NCI-H2227 (cell line): ENCODE results near the gene ATG5.
A peak's percentile ranks its signal among the peaks of the same experiment; 100 is the strongest.
"Not testable (repeated sequence)": the region's sequence is repeated elsewhere in the genome, so short reads cannot be mapped to it uniquely, and the experiment has no call there.

ENCODE experiments used
- DNase-seq: peaks from one replicate; lab custom pipeline; 2025; ENCODE audit not compliant: unreplicated experiment; lab: John Stamatoyannopoulos, UW

ATG5 gene

DNA sequence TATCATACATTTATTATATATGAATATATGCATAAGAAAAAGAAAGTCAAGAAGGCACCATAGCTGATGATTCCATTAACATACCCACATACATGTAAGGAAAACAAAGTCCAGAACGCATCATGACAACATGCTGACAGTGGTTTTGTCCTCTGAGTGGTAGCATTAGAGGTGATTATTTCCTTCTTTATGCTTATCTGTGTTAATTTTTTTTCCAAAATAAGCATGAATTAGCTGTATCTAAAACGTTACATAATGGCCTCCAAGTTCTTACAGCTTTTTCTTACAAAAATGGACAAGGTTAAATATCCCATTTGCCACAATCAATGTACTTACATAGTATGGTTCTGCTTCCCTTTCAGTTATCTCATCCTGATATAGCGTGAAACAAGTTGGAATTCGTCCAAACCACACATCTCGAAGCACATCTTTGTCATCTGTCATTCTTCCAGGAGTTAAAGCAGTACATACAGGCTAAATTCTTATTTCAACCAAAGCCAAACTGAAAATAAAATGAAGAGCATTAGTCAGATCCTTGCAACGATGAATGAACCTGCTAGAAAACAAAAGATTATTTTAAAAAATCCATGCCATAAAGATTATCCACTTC is 9.7 kb downstream of the ATG5 start:
- no peak for DNase-seq

DNA sequence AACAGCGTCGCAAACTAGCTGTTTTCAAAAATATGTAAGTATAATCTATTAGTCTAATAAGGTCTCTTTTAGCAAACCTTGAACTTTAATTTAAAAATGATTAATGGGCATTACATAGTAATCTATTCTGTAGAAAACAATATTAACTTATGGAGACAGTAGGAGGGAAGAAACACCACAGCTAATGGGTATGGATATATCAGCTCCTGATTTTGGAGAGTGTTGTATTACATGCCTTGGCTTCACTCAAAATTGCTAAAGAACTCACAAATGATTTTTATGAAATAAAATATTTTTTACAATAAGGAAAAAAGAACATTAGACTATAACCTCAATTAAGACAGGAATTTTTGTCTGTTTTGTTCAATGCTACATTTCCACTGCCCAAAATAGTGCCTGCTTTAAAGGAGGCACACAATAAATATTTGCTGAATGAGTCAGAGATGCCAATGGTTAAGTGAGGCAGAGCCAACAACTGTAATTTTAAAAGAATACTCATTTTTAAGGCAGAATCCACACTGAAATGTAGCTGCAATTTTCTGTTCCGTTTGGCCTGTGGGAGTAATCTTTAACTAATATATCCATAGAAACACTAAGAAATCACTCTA is 15.7 kb downstream of the ATG5 start:
- DNase-seq: no peak

DNA sequence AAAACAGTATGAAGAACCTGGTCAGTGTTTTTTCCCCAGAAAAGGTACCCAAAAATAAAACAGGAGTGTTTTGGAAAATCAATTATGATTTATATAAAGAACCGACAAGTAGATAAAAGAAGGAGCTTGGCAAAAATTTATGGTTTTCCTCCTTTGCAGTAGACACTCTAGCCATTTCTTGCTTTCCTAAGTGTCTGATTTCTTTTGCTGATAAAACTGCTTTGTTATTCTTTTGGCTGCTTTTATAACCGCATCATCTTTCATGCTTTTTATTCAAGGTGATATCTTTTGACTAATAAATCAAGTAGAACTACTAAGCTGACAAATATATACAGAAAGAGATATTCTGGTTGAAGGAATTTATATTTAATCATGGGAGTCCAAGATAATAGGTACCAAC is 16.6 kb downstream of the ATG5 start:
- no peak for DNase-seq

DNA sequence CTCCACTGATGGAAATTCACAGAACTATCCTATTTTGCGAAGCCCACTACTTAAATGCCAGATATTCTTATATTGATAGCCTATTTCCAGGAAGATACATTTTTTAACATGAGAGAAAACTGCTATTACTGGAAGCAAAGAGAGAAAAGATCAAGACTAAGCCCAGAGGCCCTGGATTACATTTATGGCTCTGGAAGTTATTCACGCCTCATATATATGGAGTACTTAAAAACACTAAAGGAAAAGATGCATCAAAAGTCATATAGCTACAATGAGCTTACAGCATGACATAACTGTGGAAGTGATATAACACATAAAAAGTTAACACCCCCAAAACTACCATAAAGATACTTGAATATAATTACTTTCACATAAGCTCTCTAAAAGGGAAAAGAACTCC is 19.8 kb downstream of the ATG5 start:
- no peak for DNase-seq

DNA sequence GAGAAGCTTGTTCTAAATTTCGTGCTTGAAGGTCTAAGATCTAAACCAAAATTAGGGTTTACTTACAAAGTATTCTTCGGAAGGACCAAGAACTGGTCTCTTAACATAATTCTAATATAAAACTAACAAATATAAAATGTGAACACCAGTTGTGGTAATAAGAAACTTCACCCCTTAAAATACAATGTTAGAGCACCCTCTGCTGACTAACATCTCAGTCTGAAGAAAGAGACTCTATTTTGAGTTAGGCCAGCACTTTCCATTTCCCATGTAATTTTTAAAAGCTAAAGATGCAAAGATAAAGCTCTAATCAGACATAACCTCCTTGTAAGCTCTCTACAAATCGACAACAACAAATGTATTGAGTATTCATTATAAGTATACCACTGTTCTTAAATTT is 24.6 kb downstream of the ATG5 start:
- DNase-seq: peak; percentile 21

DNA sequence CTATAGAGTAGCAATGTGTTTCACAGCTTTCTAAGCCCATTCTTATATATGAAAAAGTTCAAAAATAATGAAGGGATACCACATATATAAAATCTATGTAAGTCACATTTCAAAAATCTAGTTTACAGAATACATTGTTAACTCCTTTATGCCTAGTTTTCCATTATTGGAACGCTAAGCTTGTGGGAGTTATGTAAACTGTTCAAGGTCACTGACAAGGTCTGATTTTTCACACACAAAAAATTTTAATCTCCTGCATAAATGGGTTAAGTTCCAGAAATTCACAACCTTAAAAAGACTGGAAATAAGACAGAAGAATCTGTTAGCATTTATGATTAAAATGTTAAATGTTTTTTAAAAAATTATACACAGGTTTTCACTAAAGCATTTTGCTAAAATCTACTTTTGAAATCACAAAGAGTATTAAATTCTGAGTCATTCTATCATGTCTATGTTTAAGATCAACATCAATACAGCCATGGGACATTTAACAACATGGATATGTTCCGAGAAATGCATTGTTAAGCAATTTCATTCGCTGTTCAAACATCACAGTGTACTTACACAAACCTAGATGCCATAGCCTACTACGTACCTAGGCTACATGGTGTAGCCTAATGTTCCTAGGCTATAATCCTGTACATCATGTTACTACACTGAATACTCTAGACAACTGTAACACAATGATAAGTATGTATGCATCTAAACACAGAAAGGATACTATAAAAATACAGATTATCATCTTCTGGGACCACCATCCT is 25.4 kb downstream of the ATG5 start:
- no peak for DNase-seq

DNA sequence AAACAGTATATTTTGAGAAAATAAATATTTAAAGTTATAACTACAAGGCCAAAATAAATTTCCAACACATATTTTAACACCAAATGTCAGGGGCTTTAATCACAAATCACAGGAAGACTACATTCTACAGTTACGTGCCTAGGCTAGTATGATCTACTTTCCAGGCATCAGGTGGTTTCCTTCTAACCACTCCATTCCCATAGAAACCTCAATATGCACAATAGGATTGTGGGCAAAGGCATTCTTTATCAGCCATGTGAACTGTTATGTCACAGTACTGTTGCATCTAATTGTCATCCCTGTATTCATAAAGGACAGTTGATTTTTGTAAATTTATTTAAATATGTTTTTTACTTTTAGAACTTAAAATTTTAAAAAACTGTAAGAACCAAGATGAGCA is 32.4 kb downstream of the ATG5 start:
- DNase-seq: no peak

DNA sequence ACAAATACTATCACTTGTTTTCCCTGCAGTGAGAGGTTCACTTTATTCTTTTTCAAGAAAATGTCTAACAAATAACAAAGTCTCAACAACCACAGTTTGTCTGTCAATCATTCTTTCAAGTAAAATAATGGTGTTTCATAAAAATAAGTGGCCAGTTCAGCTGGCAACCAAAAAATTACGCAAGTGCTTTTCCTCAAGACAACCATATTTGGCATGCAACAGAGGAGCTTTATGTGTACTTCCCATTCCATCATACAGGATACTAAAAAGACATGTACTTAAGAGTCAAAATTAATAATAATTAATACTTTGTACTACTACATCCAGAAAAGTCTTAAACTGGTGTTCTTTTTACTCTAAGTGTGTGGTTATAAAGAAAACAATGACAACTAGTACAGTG is 34.6 kb downstream of the ATG5 start:
- no peak for DNase-seq

DNA sequence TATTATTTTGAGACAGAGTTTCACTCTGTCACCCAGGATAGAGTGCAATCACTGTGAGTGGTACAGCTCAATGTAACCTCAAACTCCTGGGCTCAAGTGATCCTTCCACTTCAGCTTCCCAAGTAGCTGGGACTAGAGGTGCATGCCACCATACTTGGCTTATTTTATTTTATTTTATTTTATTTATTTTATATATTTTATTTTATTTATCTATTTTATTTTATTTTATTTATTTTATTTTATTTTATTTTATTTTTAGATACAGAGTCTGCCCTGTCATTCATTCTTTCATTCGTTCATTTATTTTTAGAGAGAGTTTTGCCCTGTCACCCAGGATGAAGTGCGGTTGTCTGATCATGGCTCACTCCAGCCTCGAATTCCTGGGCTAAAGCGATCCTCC is 35.5 kb downstream of the ATG5 start:
- no peak for DNase-seq

DNA sequence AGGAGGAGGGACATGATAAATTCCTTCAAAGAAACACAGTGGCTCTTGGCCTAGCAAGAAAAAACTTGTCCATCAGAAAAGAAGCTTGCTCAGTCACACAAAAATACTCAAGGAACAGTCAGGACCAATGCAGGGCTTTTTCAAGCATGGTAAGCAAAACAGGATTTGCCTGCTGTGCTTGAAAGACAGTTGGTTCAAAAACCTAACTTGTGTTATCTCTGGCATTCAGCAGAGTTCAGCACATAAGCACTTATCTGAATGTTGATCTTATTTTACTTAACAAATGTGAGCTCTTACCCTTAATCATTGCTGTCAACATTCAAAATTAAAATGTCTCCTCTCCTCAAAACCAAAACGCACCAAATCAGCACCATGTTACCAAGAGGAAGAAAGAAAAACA is 38.3 kb downstream of the ATG5 start:
- no peak for DNase-seq

DNA sequence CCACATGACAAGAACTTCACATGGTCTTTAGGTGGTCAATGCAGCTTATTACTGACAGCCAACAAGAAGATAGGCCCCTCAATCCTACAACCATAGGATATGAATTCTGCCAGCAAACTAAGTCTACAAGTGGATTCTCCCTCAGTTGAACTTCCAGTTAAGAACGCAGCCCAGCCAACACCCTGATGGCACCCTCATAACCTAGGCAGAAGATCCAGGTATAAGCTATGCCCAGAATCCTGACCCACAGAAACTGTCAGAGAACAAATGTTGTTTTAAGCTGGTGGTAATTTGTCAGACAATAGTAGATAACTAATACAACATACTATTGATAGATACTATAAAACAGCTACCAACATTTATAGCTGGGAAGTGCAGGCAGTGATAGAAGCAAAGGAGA is 38.8 kb downstream of the ATG5 start:
- no peak for DNase-seq

DNA sequence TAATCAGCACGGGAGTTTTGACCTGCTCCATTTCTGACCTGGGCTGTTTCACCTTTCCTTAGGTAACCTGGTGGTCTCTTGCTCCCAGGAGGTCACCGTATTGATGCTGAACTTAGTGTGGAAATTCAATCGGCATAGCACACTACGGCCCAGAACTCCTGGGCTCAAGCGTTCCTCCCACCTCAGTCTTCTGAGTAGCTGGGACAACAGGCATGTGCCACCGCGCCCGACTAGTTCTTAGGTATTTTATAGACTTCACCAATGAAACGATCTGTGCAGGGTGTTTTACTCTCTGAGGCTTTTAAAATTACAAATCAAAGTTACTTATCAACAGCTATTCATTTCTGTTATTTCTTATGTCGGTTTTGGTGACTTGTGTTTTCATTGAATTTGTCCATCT is 42.1 kb downstream of the ATG5 start:
- no peak for DNase-seq

DNA sequence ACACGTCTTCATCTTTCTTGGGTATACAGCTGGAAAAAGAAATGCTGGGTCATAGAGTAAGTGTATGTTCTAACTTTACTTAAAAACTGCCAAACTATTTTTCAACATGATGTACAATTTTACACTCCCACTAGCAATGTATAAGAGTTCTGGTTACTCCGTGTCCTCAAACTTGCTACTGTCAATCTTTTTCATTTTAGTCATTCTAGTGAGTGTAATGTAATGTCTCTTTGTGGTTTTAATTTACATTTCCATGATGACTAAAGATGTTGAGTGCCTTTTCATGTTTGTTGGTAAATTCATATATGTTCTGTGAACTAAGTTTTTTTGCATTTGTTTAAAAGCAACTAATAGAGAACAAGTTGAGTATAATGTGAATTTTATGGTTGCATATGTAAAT is 43.9 kb downstream of the ATG5 start:
- DNase-seq: no peak

DNA sequence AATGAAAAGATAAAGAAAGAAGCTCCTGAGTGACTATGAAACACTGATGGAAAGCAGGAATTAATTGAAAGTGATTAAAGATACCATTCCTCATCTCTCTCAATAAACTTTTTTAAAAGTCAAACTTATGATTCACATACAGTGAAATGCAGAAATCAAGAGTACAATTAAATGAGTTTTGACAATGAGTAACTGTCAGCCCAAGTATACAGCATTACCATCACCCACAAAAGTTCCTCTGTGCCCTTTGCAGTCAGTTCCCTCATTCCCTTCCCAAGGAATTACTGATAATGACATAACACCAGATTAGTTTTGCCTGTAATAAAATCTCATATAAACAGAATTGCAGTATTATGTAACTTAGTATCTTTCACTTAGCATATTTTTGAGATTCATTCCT is 44.5 kb downstream of the ATG5 start:
- DNase-seq: no peak

DNA sequence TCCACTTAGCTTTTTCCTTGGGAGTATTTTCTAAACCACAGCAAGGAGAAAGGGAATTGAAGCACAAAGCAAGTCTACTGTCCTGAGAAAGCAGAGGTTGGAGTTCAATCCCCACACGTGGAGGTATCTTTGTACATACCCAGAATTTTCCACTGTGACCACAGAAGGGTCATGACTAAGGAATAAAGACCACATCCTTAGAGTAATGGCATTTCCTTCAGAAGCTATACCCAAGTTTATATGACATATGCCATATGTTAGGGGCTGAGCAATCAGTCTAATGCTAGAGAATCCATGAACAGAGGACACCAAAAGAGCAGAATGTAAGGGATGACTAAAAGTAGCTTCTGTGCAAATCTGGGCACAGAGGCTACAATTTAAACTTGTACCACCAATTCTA is 46.4 kb downstream of the ATG5 start:
- DNase-seq: no peak

DNA sequence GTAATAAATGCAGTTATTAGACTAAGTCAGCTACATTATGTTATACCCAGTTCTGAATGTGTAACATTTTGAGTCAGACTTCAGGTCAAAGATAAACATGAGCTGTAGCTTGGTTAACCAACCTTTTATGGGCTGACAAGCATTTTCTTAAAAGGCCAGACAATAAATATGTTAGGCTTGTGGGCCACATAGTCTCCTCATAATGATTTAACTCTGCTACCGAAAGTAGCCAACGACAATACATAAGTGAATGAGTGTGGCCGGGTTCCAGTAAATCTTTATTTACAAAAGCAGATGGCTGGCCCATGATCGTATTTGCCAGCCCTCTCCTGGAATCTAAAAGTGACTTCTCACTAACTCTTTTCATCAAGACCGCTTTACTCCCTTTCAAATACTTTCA is 49.9 kb downstream of the ATG5 start:
- no peak for DNase-seq

DNA sequence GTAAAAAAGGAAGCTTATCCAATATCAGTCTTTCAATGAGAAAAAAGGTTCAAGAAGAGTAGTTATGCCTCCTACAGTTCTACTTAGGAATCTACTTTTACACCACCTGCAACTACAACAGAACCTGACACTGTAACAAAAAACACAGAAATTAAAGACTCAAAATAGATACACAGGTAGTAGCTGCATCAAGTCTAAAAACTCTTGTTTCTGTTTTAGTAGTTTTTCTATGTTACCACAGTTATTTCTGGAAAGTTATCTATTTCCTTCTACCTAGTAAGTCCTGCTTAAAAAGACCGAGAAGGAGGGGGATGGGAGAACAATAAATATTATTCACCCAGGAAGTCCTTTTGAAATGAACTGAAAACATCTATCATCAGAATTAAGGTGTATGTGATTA is 52.5 kb downstream of the ATG5 start:
- DNase-seq: no peak

DNA sequence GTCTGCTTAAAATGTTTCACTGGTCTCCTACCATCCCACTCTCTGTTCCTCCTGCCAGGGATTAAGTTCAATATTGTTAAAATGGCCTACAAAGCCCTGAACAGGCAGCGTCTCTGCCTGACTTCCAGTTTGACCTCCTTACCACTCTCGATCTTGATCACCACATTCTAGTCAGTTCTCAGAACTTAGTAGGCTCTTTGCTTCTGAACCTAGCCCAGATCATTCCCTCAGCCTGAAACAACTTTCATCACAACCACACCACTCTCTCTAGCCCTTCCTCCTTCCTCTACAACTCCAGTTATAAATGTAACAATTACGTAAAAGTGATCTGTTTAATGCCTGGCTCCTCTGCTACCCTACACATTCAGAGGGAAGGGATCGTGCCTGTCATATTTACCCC is 53.3 kb downstream of the ATG5 start:
- DNase-seq: no peak

DNA sequence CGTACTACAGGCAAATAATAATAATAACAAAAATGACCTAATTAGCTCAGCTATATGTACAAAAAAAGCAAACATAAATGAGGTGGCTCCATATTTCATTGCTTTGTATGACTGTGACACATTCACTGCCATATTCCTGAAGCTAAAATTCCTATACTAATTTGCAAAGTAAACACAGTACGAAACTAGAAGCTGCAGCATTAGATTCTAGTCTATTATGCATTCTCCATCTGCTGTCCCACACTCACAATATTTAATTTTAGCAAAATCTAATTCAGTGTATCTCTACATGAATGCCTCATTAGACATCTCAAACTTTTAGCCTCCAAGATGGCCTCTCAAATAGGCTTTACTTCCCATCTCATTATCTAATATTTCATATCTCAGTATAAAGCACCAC is 55.1 kb downstream of the ATG5 start:
- no peak for DNase-seq

DNA sequence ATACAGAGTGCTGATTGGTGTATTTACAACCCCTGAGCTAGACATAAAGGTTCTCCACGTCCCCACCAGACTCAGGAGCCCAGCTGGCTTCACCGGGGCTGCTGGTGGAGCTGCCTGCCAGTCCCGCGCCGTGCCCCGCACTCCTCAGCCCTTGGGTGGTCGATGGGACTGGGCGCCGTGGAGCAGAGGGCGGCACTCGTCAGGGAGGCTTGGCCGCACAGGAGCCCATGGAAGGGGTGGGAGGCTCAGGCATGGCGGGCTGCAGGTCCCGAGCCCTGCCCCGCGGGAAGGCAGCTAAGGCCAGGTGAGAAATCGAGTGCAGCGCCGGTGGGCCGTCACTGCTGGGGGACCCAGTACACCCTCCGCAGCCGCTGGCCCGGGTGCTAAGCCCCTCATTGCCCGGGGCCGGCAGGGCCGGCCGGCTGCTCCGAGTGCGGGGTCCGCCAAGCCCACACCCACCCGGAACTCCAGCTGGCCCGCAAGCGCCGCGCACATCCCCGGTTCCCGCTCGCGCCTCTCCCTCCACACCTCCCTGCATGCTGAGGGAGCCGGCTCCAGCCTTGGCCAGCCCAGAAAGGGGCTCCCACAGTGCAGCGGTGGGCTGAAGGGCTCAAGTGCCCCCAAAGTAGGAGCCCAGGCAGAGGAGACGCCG is 56.2 kb downstream of the ATG5 start:
- not testable (repeated sequence) for DNase-seq

DNA sequence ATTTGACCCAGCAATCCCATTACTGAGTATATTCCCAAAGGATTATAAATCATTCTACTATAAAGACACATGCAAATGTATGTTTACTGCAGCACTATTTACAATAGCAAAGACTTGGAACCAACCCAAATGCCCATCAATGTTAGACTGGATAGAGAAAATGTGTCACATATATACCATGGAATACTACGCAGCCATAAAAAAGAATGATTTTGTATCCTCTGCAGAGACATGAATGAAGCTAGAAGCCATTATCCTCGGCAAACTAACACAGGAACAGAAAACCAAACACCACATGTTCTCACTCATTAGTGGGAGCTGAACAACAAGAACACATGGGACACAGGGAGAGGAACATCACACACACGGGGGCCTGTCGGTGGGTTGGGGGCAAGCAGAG is 57.1 kb downstream of the ATG5 start:
- DNase-seq: not testable (repeated sequence)

DNA sequence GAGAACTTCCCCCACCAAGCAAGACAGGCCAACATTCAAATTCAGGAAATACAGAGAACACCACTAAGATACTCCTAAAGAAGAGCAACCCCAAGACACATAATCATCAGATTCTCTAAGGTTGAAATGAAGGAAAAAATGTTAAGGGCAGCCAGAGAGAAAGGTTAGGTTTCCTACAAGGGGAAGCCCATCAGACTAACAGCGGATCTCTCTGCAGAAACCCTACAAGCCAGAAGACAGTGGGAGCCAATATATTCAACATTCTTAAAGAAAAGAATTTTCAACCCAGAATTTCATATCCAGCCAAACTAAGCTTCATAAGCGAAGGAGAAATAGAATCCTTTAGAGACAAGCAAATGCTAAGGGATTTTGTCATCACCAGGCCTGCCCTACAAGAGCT is 61.1 kb downstream of the ATG5 start:
- not testable (repeated sequence) for DNase-seq
